GM19438 (cell line): Measurements from ENCODE around the gene PI4K2B.
"Not testable (repeated sequence)": the region's sequence is repeated elsewhere in the genome, so short reads cannot be mapped to it uniquely, and the experiment has no call there.

ENCODE experiments used
- ATAC-seq: cut with Tn5 transposase; IDR thresholded peaks from one replicate; pipeline ENCODE4 v1.9.1; 2021; ENCODE audit warnings: low read depth; ENCODE audit not compliant: unreplicated experiment

The PI4K2B gene

DNA sequence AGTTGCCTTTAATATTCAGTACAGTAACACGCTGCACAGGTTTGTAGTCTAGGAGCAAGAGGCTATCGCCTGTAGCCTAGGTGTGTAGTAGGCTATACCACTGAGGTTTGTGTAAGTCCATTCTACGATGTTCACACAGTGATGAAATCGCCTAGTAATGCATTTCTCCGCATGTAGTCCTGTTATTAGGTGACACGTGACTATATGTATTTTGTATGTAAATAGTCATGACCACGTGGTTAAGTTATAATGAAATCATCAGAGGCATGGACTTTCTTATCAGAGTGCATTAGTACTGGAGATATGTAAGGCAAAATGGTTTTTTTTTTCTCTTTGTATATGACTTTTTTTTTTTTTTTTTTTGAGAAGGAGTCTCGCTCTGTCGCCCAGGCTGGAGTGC lies 68.8 kb downstream of the PI4K2B start:
- ATAC-seq, result no peak

DNA sequence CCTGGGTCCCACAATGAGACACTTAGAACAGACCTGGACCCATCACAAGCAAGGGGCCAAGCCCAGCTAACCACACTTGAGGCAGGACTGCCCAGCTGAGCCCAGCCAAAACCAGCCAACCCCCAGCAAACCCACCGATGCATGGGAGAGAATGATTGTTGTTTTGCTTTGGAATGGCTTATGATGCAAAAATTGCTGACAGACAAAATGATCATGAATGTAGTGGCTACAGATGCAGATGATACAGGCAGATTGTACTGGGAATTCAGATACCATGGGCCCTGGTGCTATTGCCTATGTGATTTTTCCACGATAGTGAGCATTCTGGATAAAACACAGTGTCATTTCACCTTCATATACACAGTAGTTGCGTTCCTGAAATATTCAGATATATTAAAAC lies 69.7 kb downstream of the PI4K2B start:
- no peak for ATAC-seq

DNA sequence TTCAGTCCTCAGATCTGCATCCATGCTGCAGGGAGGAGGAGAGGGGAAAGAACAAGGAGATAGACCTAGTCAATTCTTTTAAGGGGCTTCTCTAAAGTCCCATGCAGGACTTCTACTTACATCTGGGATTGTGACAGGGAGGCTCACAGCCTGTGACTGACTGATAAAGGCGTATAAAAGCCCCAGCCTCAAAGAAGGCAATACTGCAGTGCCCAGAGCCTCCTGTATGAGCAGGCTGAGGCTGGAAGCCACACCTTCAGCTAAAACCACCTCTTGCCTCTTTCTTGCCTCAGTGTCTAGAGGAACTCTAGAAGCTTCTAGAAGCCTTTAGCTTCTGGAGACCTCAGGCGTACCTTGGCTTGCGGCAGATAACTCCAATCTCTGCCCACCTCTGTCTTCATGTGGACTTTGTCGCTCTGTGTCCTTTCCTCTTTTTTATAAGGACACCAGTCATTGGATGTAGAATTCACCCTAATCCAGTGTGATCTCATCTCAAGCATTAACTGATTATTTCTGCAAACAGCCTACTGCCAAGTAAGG lies 72.8 kb downstream of the PI4K2B start:
- no peak for ATAC-seq

DNA sequence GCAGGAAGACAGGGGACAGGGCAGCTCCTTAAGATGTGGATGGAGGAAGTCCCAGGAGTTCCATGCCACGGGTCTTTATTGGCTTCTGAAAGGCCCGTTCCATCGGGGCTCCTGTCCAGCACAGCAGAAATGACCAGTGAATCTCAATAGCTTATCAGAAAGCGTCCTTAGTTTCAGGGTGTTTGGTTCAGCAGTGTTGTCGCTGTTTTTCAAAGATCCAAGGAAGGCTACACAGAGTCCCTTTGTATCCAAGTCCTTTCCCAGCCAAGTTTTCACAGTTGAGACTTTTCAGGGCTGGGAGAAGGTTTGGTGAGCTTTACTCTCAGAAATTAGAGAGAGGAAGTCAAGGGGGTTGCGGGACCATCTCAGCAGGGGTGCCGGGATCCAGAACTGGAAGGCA lies 73.8 kb downstream of the PI4K2B start:
- ATAC-seq, result no peak

DNA sequence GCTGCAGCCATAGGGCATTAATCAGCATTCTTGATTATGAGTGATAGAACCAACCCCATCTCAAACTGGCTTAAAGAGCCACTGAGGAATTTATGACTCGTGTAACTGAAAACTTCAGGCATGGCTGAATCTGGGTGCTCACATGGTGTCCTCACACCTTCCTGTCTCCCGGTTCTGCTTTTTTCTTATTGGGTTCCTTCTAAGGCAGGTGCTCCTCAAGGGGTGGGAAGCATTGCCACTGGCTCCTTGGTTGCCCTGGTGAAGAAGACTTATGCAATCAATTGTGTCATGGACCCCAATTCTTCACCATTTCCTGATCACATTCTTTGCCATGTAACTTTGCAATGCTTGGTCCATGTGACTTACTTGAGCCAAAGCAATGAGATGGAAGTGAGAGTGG lies 74.5 kb downstream of the PI4K2B start:
- ATAC-seq, result no peak

DNA sequence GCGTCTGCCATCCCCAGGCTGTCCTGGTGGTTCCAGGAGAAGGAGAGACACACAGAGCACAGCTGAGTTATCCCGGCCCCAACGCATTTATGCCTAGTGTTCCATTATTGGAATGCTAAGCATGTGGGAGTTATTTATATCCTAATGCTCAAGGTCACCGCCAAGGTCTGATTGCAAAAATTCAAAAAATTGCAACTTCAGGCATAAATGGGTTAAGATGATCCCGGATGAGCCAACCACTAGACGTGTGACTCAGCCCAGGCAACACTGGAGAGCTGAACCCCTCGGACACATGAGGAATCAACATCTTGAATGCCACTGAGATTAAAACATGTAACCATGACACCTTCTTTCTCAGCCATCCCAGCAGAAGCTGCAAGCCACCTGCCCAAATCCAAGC lies 74.9 kb downstream of the PI4K2B start:
- no peak for ATAC-seq

DNA sequence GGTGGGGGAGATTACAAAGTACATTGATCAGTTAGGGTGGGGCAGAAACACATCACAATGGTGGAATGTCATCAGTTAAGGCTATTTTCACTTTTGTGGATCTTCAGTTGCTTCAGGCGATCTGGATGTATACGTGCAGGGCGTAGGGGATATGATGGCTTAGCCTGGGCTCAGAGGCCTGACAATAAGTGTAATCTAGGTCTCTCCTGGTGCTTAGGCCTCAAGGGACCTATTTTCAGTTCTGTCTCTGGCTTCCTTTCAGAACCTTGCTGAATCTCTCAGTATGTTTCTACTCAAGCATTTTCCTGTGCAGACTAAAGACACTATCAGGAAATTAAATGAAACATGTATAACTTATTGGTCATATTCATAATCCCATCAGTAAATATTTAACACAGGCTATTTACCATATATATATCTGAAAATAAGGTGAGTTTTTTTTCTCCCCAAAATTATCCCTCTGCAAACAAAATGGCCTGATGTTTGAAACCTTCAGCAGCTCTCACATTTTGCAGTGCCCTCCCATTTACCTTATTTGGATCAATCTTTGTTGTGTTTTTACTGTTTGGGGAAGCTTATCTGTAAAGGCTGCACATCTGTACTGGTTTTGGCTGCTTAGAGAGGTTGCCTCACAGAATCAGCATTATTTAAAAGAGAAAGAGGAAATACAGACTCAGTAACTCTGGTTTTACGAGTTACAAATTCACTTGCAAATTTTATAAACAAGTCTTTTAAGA lies 76.4 kb downstream of the PI4K2B start:
- peak; percentile 78 for ATAC-seq

DNA sequence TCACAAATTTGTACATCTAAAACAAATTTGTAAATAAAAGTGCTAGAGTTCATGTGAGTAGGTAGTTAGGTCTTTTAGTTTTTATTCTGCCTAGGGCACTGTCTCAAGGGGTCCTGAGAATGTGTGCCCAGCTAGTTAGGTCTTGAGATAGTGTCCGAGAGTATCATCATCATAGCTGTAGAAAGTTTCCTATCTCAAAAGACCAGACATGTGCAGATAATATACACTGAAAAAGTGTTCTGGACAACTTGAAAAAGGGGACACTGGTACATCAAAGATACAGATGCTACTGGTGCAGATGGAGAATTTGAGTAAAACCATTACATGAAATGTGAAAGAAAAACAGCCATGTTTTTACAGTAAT lies 77.0 kb downstream of the PI4K2B start:
- ATAC-seq, result peak; percentile 24

DNA sequence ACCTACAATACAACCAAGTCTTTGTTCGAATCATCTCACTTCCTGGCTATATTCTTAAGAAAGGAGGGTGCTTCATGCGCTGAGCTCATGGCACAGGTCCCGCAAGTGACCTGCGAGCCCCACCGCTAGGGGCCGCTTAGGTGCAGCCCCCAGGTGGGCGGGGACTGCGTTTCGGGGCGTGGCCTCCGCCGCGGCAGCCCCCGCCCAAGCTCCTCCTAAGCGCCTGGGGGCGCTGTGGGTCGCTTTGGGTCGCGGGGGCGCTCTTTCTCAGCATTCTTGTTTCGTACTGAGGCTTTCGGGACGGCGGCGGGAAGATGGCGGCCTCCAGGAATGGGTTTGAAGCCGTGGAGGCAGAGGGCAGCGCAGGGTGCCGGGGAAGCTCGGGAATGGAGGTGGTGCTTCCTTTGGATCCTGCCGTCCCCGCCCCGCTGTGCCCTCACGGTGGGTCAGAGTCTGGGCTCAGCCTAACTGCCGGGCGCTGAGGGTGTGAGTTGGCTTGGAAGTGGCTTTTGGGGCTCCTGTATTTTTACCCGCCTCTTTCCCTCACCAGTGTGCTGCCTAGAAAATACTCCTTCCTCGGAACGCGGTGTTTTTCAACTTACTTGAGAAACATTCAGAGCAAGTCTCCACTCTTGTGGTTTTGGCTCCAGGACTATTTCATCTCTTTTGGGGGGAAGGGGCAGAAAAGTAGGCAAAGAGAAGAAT lies 78.8 kb downstream of the PI4K2B start, which contains the start of gene ZCCHC4:
ZCCHC4 (plus strand) TSS at position 279 of the 705 bp plus-strand sequence; CDS start at position 315, 36 bp downstream.
- peak; percentile 63 for ATAC-seq

DNA sequence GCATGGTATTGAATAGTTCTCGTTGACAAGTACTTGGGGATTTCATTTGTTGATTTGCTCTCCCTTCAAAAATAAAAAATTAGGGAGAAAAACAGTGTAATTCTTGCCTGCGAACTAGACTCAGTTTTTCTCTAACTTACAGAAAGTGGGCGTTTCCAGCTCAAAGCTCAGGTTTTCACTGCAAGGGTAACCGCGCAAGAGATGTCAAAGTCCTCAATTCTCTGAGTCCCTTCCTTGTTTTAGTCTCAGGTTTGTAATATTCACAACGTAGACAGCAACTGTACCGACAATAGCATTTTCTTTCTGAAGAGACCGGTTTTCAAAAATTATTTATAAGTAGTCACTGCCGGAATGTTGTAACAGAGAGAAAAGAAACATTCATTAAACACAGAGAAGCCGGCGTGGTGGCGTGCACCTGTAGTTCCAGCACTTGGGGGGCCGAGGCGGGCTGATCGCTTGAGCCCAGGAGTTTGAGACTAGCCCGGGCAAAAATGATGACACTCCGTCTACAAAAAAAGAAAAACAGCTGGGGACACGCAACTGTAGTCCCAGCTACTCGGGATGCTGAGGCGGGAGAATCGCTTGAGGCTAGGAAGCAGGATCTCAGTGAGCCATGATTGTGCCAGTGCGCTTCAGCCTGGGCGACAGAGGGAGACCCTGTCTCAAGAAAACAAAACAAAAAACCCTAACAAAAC lies 79.5 kb downstream of the PI4K2B start:
- ATAC-seq, result no peak

DNA sequence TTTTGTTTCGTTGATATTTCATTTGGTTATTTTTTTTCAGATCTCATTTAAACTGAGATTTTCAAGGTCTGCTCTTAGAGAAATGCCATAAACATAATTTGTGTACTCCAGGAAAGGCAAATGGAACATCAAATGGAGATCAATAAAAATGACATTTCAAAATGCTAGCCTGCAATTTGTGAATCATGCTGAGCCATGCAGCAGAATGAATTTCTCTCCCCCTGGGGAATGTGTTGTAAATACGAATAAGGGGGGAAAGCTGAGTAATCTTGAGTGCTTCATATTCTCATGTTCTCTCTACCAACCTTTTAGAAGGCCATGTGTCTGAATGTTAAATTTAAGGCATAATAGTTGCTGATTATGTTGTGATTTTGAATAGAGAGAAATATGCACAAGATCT lies 86.5 kb downstream of the PI4K2B start:
- ATAC-seq, result no peak

DNA sequence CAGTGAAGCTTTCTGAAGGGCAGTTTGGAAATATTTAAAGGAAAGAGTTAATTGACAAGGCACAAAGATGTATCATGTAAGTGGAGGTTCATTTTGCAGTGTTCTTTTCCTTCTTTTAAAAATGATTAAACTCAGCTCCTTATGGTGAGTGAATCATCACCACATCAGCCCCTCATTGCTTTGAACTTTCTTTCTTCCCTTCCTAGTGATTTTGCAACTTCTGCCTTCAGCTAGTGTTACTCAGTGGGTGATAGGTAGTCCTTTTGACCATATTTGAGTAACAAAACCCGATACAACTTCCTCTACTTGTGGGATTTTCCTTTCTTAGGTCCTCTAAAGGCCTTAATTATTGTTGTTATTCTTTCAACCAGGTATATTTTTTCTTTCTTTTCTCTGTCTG lies 86.9 kb downstream of the PI4K2B start:
- ATAC-seq, result no peak

DNA sequence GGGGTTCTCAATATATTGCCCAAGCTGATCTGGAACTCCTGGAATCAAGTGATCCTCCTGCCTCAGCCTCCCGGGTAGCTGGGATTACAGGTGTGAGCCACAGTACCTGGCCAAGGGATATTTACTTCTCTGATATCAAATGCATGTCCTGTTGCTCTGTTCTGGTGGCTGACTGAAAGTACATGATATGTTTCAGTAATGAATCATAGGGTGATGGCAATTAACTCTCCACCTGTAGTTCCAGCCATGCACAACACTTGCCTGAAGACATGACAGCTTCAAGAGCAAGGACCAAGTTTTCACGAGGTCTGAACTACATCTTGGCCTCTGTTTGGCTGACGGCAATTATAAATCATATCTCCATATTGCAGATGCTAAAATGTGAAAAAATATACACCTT lies 87.9 kb downstream of the PI4K2B start:
- ATAC-seq, result no peak

DNA sequence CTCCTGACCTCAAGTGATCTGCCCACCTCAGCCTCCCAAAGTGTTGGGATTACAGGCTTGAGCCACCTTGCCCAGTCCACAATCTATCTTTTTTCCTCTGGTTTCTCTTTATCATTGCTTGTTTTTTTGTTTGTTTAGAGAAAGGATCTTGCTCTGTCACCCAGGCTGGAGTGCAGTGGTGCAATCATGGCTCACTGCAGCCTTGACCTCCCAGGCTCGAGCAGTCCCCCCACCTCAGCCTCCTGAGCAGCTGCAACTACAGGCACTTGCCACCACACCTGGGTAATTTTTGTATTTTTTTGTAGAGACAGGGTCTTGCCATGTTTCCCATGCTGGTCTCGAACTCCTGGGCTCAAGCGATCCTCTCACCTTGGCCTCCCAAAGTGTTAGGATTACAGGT lies 94.6 kb downstream of the PI4K2B start:
- not testable (repeated sequence) for ATAC-seq
